AG10803 (cell line): Measurements from ENCODE around the gene MAP3K20.
A peak's percentile ranks its signal among the peaks of the same experiment; 100 is the strongest.

Experiments
- DNase-seq: peaks from one replicate; pipeline ENCODE4 v3.0.0; 2010; ENCODE audit warnings: low read depth
- H3K4me3 ChIP-seq: 2 replicates; pipeline ENCODE4 v1.5.1; 2011; ENCODE audit warnings: mild to moderate bottlenecking, low read length, control low read depth
- TF ChIP-seq, protein P1 (sequence below): conservative IDR thresholded peaks from 2 replicates; pipeline ENCODE4 v1.5.1; 2011; ENCODE audit warnings: mild to moderate bottlenecking, low read length, control low read depth, inconsistent platforms

The MAP3K20 gene

DNA sequence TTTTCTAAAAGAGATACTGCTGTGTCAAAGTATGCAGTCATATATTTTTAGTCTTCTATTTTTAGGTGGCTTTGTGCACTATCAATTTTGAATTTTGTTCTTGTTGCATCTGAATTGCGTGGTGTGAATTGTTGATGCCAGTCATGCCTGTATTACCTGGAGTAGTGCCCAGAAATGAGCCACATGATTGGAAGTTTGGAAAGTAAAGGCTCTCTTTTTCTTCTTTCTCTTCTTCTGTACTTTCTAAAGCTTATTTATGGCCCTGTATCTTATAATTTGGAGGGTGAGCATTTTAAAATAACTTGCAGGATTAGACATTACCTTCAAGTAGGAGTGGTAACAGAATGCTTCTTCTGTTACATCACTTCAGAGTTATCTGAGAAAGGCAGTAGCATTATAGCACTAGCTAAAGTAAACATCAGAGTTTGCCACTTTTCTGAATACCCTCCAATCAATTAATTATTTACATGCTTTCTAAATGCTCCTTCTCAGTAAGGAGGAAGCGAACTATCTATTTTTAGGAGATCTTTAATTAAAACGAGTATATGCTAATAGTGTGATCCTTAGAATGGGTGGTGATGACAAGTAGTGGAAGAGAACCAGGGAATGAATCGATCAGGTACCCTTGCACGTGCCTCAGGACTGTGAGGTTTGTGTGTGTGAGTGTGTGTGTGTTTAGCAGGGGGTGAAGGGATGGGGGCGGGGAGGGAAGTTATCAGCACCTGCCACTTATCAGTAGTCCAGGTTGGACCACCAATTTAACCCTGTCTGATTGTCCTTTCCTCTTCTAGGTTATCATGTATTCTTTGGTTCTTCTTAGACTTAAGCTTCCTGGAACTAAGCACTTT, 112.5 kb downstream of the MAP3K20 start:
- DNase-seq, result peak; percentile 79
- no peak overlapping the region for H3K4me3 ChIP-seq

DNA sequence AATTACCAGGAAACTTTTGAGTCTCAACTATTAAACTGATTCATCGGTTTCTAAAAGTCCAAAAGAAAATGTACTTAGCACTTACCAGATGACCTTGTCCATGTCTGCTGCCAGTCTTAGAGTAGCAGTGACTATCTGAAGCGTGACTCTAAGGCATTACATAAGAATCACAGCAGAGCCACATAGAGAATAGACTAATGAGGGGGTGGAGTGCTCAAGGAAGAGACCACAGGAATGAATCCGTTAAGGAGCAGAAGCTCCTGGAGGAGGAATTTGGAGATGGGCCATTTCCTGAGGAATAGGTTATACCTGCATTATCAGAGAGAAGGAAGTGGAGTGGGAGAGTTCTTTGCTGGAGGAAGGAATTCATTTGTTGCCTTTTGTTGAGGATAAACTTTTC, 116.0 kb downstream of the MAP3K20 start:
- TF ChIP-seq, protein P1, sequence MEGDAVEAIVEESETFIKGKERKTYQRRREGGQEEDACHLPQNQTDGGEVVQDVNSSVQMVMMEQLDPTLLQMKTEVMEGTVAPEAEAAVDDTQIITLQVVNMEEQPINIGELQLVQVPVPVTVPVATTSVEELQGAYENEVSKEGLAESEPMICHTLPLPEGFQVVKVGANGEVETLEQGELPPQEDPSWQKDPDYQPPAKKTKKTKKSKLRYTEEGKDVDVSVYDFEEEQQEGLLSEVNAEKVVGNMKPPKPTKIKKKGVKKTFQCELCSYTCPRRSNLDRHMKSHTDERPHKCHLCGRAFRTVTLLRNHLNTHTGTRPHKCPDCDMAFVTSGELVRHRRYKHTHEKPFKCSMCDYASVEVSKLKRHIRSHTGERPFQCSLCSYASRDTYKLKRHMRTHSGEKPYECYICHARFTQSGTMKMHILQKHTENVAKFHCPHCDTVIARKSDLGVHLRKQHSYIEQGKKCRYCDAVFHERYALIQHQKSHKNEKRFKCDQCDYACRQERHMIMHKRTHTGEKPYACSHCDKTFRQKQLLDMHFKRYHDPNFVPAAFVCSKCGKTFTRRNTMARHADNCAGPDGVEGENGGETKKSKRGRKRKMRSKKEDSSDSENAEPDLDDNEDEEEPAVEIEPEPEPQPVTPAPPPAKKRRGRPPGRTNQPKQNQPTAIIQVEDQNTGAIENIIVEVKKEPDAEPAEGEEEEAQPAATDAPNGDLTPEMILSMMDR, result no peak
- no peak overlapping the region for H3K4me3 ChIP-seq

More for the DNA sequence above, 112.5 kb downstream of the MAP3K20 start:
- TF ChIP-seq, protein P1, result no peak

DNA sequence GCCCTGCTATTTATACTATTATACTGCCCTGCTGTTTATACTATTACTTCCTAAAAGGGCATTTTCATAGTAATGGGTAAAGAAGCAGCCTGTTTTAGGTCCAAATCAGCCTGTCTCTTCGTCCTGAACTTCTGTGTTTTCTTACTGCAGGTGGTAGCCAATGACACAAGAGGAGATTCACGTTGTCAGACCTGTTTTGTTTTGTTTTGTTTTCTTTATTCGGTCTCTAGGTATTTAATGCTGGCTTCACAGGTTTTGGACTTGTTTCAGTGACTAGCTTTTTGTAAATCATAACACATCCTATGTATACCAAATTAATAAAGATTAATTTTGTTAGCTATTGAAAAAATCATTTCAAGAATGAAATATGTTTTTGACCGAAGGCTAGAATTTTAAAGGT, 116.4 kb downstream of the MAP3K20 start:
- DNase-seq, result no peak
- TF ChIP-seq, protein P1, result no peak
- H3K4me3 ChIP-seq, result no peak overlapping the region

More for the DNA sequence above, 116.0 kb downstream of the MAP3K20 start:
- peak; percentile 46 for DNase-seq

GRCh38 chr2:173193925-173194324, 118.3 kb downstream of the MAP3K20 start:
- TF ChIP-seq, protein P1, result no peak
- peak; percentile 68 for DNase-seq
- no peak overlapping the region for H3K4me3 ChIP-seq

DNA sequence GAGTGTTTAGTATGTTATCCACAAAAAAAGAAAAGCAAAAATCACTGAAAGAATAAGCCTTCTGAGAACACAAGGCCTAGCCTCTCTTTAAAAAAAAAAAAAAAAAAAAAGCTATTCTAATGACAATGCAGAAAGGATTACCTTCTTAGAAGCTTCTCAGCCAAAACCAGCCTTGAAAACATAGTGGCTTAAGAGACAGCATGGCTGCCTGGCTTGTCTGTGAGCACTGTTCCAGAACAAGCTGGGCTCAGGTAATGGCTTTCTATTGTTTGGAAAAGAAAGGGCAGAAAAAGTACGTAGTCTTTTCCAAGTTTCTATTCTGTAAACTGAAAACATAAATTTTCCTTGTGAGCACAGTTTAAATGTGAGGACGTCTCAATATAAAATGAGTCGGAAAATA, 119.5 kb downstream of the MAP3K20 start:
- no peak overlapping the region for H3K4me3 ChIP-seq
- DNase-seq, result no peak
- TF ChIP-seq, protein P1, result no peak

DNA sequence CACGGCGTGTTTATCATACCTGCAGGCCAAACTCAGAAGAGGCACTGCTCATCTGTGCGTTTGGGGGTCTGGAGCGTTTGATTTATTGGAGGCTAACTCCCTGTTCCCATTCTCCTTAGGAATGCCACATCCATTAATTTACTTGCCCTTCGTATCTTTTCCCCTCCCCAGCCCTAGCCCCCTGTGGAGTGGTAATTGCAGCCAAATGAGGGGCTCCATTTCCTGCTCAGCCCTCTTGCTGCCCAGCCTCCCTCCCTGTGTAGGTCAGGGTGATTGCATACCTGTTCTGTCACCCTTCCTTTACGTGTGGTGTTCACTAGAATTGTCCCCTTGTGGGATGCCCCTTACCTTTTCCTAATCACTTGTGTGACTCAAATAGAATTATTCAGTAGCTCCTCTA, 120.4 kb downstream of the MAP3K20 start:
- DNase-seq, result no peak
- no peak overlapping the region for H3K4me3 ChIP-seq
- TF ChIP-seq, protein P1, result no peak

DNA sequence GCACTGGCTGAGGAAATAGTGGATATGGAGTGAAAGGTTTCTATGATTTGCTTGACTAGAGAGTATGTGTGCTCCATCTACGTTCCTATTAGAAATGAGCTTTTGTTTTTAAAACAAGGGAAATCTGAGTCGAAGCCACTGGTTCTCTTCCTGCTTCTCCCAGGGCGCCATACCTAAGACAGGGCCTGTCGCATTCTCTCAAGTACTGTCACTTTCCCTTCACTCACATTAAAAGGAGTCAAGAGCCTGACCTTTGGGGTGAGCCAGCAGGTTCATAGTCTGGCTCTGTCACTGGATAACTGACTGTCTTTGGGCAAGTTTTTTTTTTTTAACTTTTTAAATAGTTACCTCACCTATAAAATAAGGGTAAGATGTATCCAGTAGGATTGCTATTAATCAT, 121.0 kb downstream of the MAP3K20 start:
- TF ChIP-seq, protein P1, result no peak
- no peak overlapping the region for H3K4me3 ChIP-seq
- no peak for DNase-seq
